NCI-H510A (cell line): ENCODE data around the gene DDAH1.

Experiments used
- DNase-seq: peaks from one replicate; lab custom pipeline; 2025; lab: John Stamatoyannopoulos, UW

The DDAH1 gene

GRCh38 chr1:85328713-85329397 is 136.1 kb downstream of the DDAH1 start:
- no peak for DNase-seq

- DNase-seq: no peak
Observed at GRCh38 chr1:85327759-85328158, 137.2 kb downstream of the DDAH1 start.

- DNase-seq: no peak
Observed at GRCh38 chr1:85326851-85327250, 138.1 kb downstream of the DDAH1 start.

- DNase-seq: no peak
Observed at GRCh38 chr1:85326336-85326735, 138.6 kb downstream of the DDAH1 start.

GRCh38 chr1:85325920-85326319 is 139.0 kb downstream of the DDAH1 start:
- no peak for DNase-seq

- DNase-seq: no peak
Observed at GRCh38 chr1:85323770-85324169, 141.2 kb downstream of the DDAH1 start.

- DNase-seq: no peak
Observed at GRCh38 chr1:85322655-85323054, 142.3 kb downstream of the DDAH1 start.

GRCh38 chr1:85321237-85321964 is 143.6 kb downstream of the DDAH1 start:
- no peak for DNase-seq

- no peak for DNase-seq
Observed at GRCh38 chr1:85320371-85321131, 144.4 kb downstream of the DDAH1 start.

- DNase-seq: no peak
Observed at GRCh38 chr1:85319931-85320330, 145.0 kb downstream of the DDAH1 start.

GRCh38 chr1:85319491-85319890 is 145.5 kb downstream of the DDAH1 start:
- no peak for DNase-seq

- no peak for DNase-seq
Observed at GRCh38 chr1:85318217-85318616, 146.7 kb downstream of the DDAH1 start.

GRCh38 chr1:85317560-85317959 is 147.4 kb downstream of the DDAH1 start:
- no peak for DNase-seq

- no peak for DNase-seq
Observed at GRCh38 chr1:85316321-85316720, 148.6 kb downstream of the DDAH1 start.

GRCh38 chr1:85315789-85316188 is 149.2 kb downstream of the DDAH1 start:
- no peak for DNase-seq

- DNase-seq: no peak
Observed at GRCh38 chr1:85314726-85315125, 150.2 kb downstream of the DDAH1 start.

GRCh38 chr1:85313888-85314696 is 150.9 kb downstream of the DDAH1 start:
- DNase-seq: no peak

- DNase-seq: no peak
Observed at GRCh38 chr1:85311818-85312217, 153.1 kb downstream of the DDAH1 start.

- no peak for DNase-seq
Observed at GRCh38 chr1:85308833-85309350, 156.1 kb downstream of the DDAH1 start.

- peak; percentile 64 for DNase-seq
Observed at GRCh38 chr1:85307987-85308832, 156.7 kb downstream of the DDAH1 start.

GRCh38 chr1:85306236-85306635 is 158.7 kb downstream of the DDAH1 start:
- DNase-seq: no peak
